Epithelial cell of esophagus (primary cell): Measurements from ENCODE around the gene KLHL3.

Experiments used
- DNase-seq: peaks from one replicate; pipeline ENCODE4 v3.0.0; 2010; ENCODE audit warnings: low read depth
- H3K4me3 ChIP-seq: 2 replicates; pipeline ENCODE4 v1.5.1; 2011; ENCODE audit warnings: mild to moderate bottlenecking, low read length, control low read depth
- TF ChIP-seq, protein P1 (sequence below): IDR thresholded peaks from 2 replicates; pipeline ENCODE4 v1.5.1; 2011; ENCODE audit warnings: low read depth, mild to moderate bottlenecking, low read length, control low read depth, inconsistent platforms; ENCODE audit not compliant: insufficient read depth; ENCODE audit errors: missing control alignments

KLHL3 gene

DNA sequence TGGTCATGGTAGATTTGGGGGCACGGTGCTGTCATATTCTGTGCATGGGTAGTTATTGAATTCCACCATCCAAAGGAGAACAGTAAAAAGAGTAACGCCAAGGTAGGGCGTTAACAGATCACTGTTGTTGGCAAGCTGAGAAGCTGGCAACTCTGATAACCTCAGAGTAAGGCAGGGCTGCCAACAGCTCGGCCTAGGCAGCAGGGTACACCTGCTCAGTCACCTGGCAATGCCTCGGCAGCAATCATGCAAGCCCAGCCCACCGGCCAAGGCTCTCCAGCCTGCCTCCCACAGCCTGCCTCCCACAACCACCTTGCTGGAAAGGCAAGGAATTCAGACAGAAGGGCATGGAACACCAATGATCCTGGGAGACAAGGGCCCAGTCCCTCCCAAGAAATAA, 63.9 kb downstream of the KLHL3 start:
- DNase-seq, result no peak
- TF ChIP-seq, protein P1, sequence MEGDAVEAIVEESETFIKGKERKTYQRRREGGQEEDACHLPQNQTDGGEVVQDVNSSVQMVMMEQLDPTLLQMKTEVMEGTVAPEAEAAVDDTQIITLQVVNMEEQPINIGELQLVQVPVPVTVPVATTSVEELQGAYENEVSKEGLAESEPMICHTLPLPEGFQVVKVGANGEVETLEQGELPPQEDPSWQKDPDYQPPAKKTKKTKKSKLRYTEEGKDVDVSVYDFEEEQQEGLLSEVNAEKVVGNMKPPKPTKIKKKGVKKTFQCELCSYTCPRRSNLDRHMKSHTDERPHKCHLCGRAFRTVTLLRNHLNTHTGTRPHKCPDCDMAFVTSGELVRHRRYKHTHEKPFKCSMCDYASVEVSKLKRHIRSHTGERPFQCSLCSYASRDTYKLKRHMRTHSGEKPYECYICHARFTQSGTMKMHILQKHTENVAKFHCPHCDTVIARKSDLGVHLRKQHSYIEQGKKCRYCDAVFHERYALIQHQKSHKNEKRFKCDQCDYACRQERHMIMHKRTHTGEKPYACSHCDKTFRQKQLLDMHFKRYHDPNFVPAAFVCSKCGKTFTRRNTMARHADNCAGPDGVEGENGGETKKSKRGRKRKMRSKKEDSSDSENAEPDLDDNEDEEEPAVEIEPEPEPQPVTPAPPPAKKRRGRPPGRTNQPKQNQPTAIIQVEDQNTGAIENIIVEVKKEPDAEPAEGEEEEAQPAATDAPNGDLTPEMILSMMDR, result no peak
- no peak overlapping the region for H3K4me3 ChIP-seq

DNA sequence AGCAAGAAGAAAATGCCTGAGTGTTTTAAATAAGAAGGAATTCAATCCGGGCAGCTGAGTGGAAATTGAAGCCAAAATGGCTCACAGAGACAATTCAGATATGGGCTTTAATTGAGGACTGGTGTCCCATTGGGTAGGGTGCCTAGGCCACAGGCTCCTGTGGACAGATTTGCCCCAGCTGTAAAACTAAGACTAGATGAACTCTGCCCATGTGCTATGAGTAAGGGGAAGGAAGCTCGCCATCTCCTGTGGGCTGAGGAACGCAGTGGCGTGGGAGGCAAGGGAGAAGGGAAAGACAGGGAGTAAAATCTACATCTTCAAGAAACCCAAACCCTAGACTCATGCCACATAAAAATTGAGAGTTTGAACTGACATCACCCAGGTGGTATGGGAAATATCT, 66.1 kb downstream of the KLHL3 start:
- TF ChIP-seq, protein P1, result no peak
- H3K4me3 ChIP-seq, result no peak overlapping the region

DNA sequence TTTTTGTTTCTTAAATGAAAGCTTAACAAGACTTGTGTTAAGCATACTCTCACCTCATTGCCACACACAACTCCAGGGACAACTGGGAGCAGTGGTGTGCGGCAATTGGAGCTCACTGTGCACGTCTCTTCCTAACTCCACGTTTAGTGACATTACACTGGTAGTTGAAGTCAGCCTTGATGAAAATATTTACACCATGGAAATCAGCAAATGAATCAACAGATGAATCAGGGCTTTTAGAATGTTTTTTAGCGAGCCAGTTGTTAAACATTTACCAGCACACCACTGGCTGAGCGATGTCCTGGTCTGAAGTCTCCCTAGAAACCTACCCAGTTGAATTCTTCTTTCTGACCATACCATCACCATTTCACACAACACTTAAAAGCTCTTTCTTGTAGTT, 67.3 kb downstream of the KLHL3 start:
- TF ChIP-seq, protein P1, result no peak

More for the DNA sequence above, 66.1 kb downstream of the KLHL3 start:
- no peak for DNase-seq

DNA sequence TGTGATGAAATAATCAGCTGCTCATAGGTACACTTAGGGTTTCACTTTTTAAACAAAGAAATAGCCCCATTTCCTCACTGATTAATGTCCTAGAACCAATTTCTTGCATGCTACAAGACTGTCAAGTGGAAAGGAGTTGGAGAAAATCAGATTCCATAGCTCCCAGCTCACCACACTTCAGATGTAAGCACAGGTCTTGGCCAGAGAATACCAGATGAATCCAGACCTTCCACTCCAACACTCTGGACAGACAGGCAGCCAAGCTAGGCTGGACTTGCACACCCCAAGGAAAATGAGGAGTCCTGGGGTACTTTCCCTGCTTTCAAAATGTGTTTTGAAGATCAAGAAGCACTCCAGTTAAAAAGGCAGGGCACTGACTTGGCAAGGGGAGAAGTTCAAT, 68.5 kb downstream of the KLHL3 start:
- TF ChIP-seq, protein P1, result no peak

More for the DNA sequence above, 67.3 kb downstream of the KLHL3 start:
- no peak overlapping the region for H3K4me3 ChIP-seq
- DNase-seq, result no peak

DNA sequence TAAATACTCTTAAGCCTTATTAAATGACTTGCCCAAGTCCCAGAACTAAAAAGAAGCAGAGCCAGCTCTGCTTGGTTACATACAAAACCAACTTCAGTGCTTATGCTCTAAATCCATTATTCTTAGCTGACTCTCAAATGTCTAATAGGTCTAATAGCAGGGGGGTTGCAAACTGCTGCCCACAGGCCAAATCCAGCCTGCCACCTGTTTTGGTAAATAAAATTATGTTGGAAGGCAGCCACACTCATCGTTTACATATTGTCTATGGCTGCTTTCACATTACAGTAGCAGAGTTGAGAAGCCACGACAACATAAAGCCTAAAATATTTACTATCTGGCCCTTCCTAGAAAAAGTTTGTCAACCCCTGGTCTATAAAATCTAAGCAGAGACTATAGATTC, 69.0 kb downstream of the KLHL3 start:
- TF ChIP-seq, protein P1, result no peak
- no peak overlapping the region for H3K4me3 ChIP-seq
- DNase-seq, result no peak

More for the DNA sequence above, 68.5 kb downstream of the KLHL3 start:
- no peak overlapping the region for H3K4me3 ChIP-seq
- no peak for DNase-seq

DNA sequence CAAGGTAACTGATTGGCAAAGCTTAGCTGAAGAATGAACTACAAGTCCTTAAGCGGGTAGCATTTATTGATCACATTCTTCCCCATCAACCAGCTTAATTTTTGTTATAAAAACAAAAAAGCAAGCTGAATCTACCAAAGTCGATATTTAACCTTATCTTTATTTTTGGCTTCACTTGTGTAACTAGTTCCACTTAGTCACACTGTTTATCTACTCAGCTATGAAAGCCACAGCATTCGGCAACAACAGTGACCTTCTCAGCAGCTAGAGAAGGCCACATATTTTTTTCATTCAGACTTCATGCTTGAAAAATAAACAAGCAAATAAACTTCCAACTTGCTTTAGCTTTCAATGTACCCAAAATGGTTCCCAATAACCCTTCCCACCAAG, 69.4 kb downstream of the KLHL3 start:
- TF ChIP-seq, protein P1, result no peak
- H3K4me3 ChIP-seq, result no peak overlapping the region
- no peak for DNase-seq

DNA sequence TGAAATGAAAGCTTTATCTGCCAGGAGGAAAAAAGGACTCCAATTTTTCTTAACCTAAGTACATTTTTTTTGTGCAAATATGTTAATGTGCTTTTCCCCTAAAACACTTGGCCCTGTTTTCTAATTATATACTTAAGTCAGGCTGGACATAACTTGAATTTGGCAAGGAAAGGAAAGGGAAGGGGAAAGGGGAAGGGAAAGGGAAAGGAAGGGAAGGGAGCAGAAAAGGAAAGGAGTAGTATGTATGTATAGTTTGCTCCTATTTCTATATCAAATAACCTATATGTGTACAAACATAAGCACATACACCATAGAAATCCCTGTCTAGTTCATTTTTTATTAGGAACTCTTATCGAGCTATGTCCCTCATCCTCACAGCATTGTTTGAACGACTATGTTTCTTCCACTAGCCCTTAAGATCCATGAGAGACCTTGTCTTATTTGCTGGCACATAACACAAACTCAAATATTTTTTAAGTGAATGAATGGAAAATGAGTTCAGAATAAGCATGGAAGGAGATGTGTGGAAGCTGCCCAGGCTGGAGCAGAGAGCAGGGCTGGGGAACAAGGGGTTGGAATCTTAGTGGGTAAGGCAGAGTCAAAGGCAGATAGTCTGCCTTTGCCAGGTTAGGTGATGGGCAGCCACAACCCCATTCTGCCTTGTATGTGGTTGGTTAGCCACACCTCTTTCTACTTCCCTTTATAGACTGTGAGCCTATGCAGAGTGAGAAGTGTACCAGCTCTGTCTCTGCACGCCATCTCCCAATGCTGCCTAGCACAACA, 70.0 kb downstream of the KLHL3 start:
- no peak overlapping the region for H3K4me3 ChIP-seq
- no peak for DNase-seq
- TF ChIP-seq, protein P1, result no peak
